ENCODE data around the gene CELA2A.
"Not testable (repeated sequence)": the region's sequence is repeated elsewhere in the genome, so short reads cannot be mapped to it uniquely, and the experiment has no call there.

The CELA2A gene

GRCh38 chr1:15425521-15425920 is 31.0 kb upstream of the CELA2A start:
- no peak for DNase-seq

- DNase-seq = no peak
Observed at GRCh38 chr1:15425958-15426357, 30.6 kb upstream of the CELA2A start.

- DNase-seq = no peak
Observed at GRCh38 chr1:15426492-15427279, 29.8 kb upstream of the CELA2A start.

- no peak for DNase-seq
Observed at GRCh38 chr1:15427280-15427666, 29.3 kb upstream of the CELA2A start.

GRCh38 chr1:15428252-15428651 is 28.3 kb upstream of the CELA2A start:
- not testable (repeated sequence) for DNase-seq

- no peak for DNase-seq
Observed at GRCh38 chr1:15428815-15429435, 27.6 kb upstream of the CELA2A start.

GRCh38 chr1:15429701-15430149 is 26.8 kb upstream of the CELA2A start:
- DNase-seq = no peak

GRCh38 chr1:15430787-15431570 is 25.6 kb upstream of the CELA2A start:
- DNase-seq = no peak

- no peak for DNase-seq
Observed at GRCh38 chr1:15431571-15431948, 25.0 kb upstream of the CELA2A start.

- no peak for DNase-seq
Observed at GRCh38 chr1:15432324-15432723, 24.2 kb upstream of the CELA2A start.

GRCh38 chr1:15433471-15433870 is 23.1 kb upstream of the CELA2A start:
- no peak for DNase-seq

- not testable (repeated sequence) for DNase-seq
Observed at GRCh38 chr1:15434739-15435138, 21.8 kb upstream of the CELA2A start.

- DNase-seq = no peak
Observed at GRCh38 chr1:15435239-15436077, 21.1 kb upstream of the CELA2A start.

GRCh38 chr1:15436881-15437442 is 19.6 kb upstream of the CELA2A start:
- no peak for DNase-seq

GRCh38 chr1:15439325-15439724 is 17.2 kb upstream of the CELA2A start:
- DNase-seq = no peak

GRCh38 chr1:15440357-15440756 is 16.2 kb upstream of the CELA2A start:
- DNase-seq = no peak

GRCh38 chr1:15441247-15441646 is 15.3 kb upstream of the CELA2A start:
- DNase-seq = no peak

GRCh38 chr1:15442119-15442518 is 14.4 kb upstream of the CELA2A start:
- DNase-seq = no peak

GRCh38 chr1:15442759-15443158 is 13.8 kb upstream of the CELA2A start:
- DNase-seq = no peak

- DNase-seq = no peak
Observed at GRCh38 chr1:15443281-15443680, 13.3 kb upstream of the CELA2A start.

GRCh38 chr1:15444468-15445389 is 11.8 kb upstream of the CELA2A start:
- DNase-seq = no peak

Measured in NCI-H187 (cell line).